ENCODE results near the gene COPG2. TPM values are rescaled to one million over a fixed set of nuclear protein-coding genes. Genes with fewer than 3 reads are reported as not detected.

COPG2 gene
- total and polyA plus RNA-seq, 2 of the 8 experiments (the other 6 are each of a cell fraction or from before 2014, with no cell fraction given): 50.3 to 53.1 TPM

- TF ChIP-seq SIX5 (IDR thresholded peaks at IDR 0.05; ENCODE audit: low read depth, low read length) (no peak), CTBP2 (IDR thresholded peaks at IDR 0.05; ENCODE audit: borderline replicate concordance, insufficient read depth, insufficient read length, low read length) (no peak)
Measured at GRCh38 chr7:130615583-130615982, 53.0 kb downstream of the COPG2 start (continued).

Data from H1 (cell line).